ENCODE data around the gene SKOR1.

DNA sequence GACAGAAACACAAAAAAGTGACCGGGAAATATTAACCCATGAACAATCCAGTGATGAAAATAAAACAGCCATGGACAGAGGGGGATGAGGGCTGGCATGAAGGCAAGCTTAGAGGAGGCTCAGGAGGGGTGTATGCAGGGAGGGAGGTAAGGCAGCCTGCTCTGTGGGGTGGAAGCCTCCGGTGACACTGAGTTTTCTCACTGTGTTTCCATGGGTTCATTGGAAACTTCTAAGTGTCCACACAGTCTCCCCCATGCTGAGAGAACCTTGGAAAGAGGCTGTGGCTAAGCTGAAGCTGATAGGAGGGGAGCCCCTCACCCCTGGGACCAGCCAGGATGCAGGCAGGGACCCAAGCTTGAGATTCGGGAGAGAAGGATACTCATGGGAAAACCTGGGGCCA is 6.8 kb upstream of the SKOR1 start:
- TF ChIP-seq EZH2 (IDR thresholded peaks at IDR 0.05; ENCODE audit: low read depth, low read length, severe bottlenecking) (no peak), CTCF (IDR thresholded peaks at IDR 0.05; ENCODE audit: control extremely low read depth in 1 of 3, insufficient read depth in 1 of 3, low read depth in 1 of 3, low read length in 3 of 3) (no peak), TEAD4 (IDR thresholded peaks at IDR 0.05; ENCODE audit: low read depth, low read length) (no peak), RAD21 (IDR thresholded peaks at IDR 0.05 in 1 of 2, conservative IDR thresholded peaks at IDR 0.05 in 1 of 2; ENCODE audit: low read depth in 2 of 2, low read length in 2 of 2) (no peak), JUN (IDR thresholded peaks at IDR 0.05; ENCODE audit: low read depth, low read length) (no peak), EP300 (IDR thresholded peaks at IDR 0.05; ENCODE audit: borderline replicate concordance in 1 of 2, low read depth in 2 of 2, low read length in 2 of 2) (no peak), YY1 (IDR thresholded peaks at IDR 0.05; ENCODE audit: low read depth, low read length) (no peak), ATF3 (IDR thresholded peaks at IDR 0.05; ENCODE audit: insufficient read depth, low read depth, low read length) (no peak), ZNF274 (IDR thresholded peaks at IDR 0.05; ENCODE audit: borderline replicate concordance, extremely low read depth, low read length) (no peak), RNF2 (IDR thresholded peaks at IDR 0.05; ENCODE audit: borderline replicate concordance, low read depth, low read length, missing control alignments, poor library complexity, severe bottlenecking) (no peak), POLR2A (IDR thresholded peaks at IDR 0.05; ENCODE audit: control extremely low read depth in 1 of 2, low read depth in 2 of 2, low read length in 2 of 2) (no peak), CHD7 (IDR thresholded peaks at IDR 0.05; ENCODE audit: insufficient replicate concordance, low read length) (no peak)
